ENCODE data around the gene SPRR2B.
"Not testable (repeated sequence)": the region's sequence is repeated elsewhere in the genome, so short reads cannot be mapped to it uniquely, and the experiment has no call there.

The SPRR2B gene

GRCh38 chr1:153071511-153071910 lies at the start of gene SPRR2B:
Gene SPRR2B, minus strand, starts transcription at chr1:153071611. Its CDS starts 772 bp downstream, at chr1:153070839.
- POLR2A ChIA-PET = no interaction called here
- no peak for TF ChIP-seq CTCF (IDR thresholded peaks at IDR 0.05; ENCODE audit: insufficient read depth, low read length, missing control alignments)
- CTCF ChIA-PET = no interaction called here

GRCh38 chr1:153120945-153121344 lies 49.5 kb upstream of the SPRR2B start:
- DNase-seq (ENCODE audit: low read depth, low spot score) = no peak
- CTCF ChIA-PET = no interaction called here

More at GRCh38 chr1:153071511-153071910, at the start of gene SPRR2B:
- DNase-seq (ENCODE audit: low read depth, low spot score) = no peak
- no peak within 1 kb of the TSS for H3K4me3 ChIP-seq (ENCODE audit: low read depth, low read length)

GRCh38 chr1:153119491-153119971 lies 48.1 kb upstream of the SPRR2B start:
- ChIA-PET CTCF (no interaction called here), POLR2A (no interaction called here)
- no peak for DNase-seq (ENCODE audit: low read depth, low spot score)
- no peak for TF ChIP-seq CTCF (IDR thresholded peaks at IDR 0.05; ENCODE audit: insufficient read depth, low read length, missing control alignments)
- no peak overlapping the region for H3K4me3 ChIP-seq (ENCODE audit: low read depth, low read length)

More at GRCh38 chr1:153120945-153121344, 49.5 kb upstream of the SPRR2B start:
- H3K4me3 ChIP-seq (ENCODE audit: low read depth, low read length) = no peak overlapping the region
- POLR2A ChIA-PET = no interaction called here
- no peak for TF ChIP-seq CTCF (IDR thresholded peaks at IDR 0.05; ENCODE audit: insufficient read depth, low read length, missing control alignments)

- DNase-seq (ENCODE audit: low read depth, low spot score); H3K4me3 ChIP-seq (ENCODE audit: low read depth, low read length); CTCF ChIA-PET; POLR2A ChIA-PET: not testable (repeated sequence)
Observed at GRCh38 chr1:153115264-153115663, 43.9 kb upstream of the SPRR2B start.

GRCh38 chr1:153113416-153113815 lies 42.0 kb upstream of the SPRR2B start, which contains the start of gene SPRR2F:
Gene SPRR2F, minus strand, starts transcription at chr1:153113516. Its CDS starts 783 bp downstream, at chr1:153112733.
- ChIA-PET CTCF (no interaction called here), POLR2A (no interaction called here)
- H3K4me3 ChIP-seq (ENCODE audit: low read depth, low read length) = no peak within 1 kb of the TSS
- DNase-seq (ENCODE audit: low read depth, low spot score) = no peak
- no peak for TF ChIP-seq CTCF (IDR thresholded peaks at IDR 0.05; ENCODE audit: insufficient read depth, low read length, missing control alignments)

- H3K4me3 ChIP-seq (ENCODE audit: low read depth, low read length); DNase-seq (ENCODE audit: low read depth, low spot score); CTCF ChIA-PET; POLR2A ChIA-PET: not testable (repeated sequence)
Observed at GRCh38 chr1:153112454-153112853, 41.0 kb upstream of the SPRR2B start.

GRCh38 chr1:153100245-153100644 lies 28.8 kb upstream of the SPRR2B start:
- CTCF ChIA-PET = no interaction called here
- H3K4me3 ChIP-seq (ENCODE audit: low read depth, low read length) = no peak overlapping the region
- POLR2A ChIA-PET = no interaction called here
- no peak for DNase-seq (ENCODE audit: low read depth, low spot score)
- TF ChIP-seq CTCF (IDR thresholded peaks at IDR 0.05; ENCODE audit: insufficient read depth, low read length, missing control alignments) = no peak
